GDM1 (cell line): ENCODE measurements around the gene HERC5.
"Not testable (repeated sequence)": the region's sequence is repeated elsewhere in the genome, so short reads cannot be mapped to it uniquely, and the experiment has no call there.

Experiments
- DNase-seq: peaks from one replicate; lab custom pipeline; 2025; lab: John Stamatoyannopoulos, UW

HERC5 gene

GRCh38 chr4:88448211-88448765 is 8.6 kb upstream of the HERC5 start:
- DNase-seq, result not testable (repeated sequence)

- no peak for DNase-seq
These were observed 8.0 kb upstream of the HERC5 start for GRCh38 chr4:88448889-88449288.

GRCh38 chr4:88449290-88449689 is 7.6 kb upstream of the HERC5 start:
- DNase-seq, result no peak

- DNase-seq, result no peak
These were observed 5.7 kb upstream of the HERC5 start for GRCh38 chr4:88451205-88451604.

- no peak for DNase-seq
These were observed 4.0 kb upstream of the HERC5 start for GRCh38 chr4:88452912-88453311.

- DNase-seq, result no peak
These were observed 586 bp downstream of the HERC5 start for GRCh38 chr4:88457307-88458103.

GRCh38 chr4:88458104-88458740 is 1.3 kb downstream of the HERC5 start:
- no peak for DNase-seq

- no peak for DNase-seq
These were observed 8.8 kb downstream of the HERC5 start for GRCh38 chr4:88465653-88466192.

- no peak for DNase-seq
These were observed 10.5 kb downstream of the HERC5 start for GRCh38 chr4:88467392-88467791.

GRCh38 chr4:88477229-88477860 is 20.4 kb downstream of the HERC5 start:
- DNase-seq, result no peak

- no peak for DNase-seq
These were observed 21.3 kb downstream of the HERC5 start for GRCh38 chr4:88478247-88478646.

GRCh38 chr4:88481537-88481936 is 24.6 kb downstream of the HERC5 start:
- DNase-seq, result no peak

GRCh38 chr4:88489100-88489761 is 32.3 kb downstream of the HERC5 start:
- no peak for DNase-seq

- DNase-seq, result no peak
These were observed 41.0 kb downstream of the HERC5 start for GRCh38 chr4:88497859-88498409.

GRCh38 chr4:88503344-88503743 is 46.4 kb downstream of the HERC5 start:
- no peak for DNase-seq

- DNase-seq, result no peak
These were observed 54.3 kb downstream of the HERC5 start for GRCh38 chr4:88511236-88511635.

- DNase-seq, result no peak
These were observed 57.9 kb downstream of the HERC5 start for GRCh38 chr4:88514557-88515511.

- no peak for DNase-seq
These were observed 59.8 kb downstream of the HERC5 start for GRCh38 chr4:88516746-88517145.

- no peak for DNase-seq
These were observed 60.9 kb downstream of the HERC5 start for GRCh38 chr4:88517825-88518224.

- DNase-seq, result no peak
These were observed 62.0 kb downstream of the HERC5 start for GRCh38 chr4:88518911-88519310.
